Ishikawa (cell line): Measurements from ENCODE around the gene IKZF1.

Source experiments
- CEBPB ChIP-seq: IDR thresholded peaks from 2 replicates; pipeline ENCODE4 v1.6.1; 2012
- CREB1 ChIP-seq: IDR thresholded peaks from 2 replicates; pipeline ENCODE4 v1.6.1; 2012; ENCODE audit warnings: low read depth
- EP300 ChIP-seq: IDR thresholded peaks from 2 replicates; pipeline ENCODE4 v1.6.1; 2012; ENCODE audit warnings: borderline replicate concordance
- RAD21 ChIP-seq: IDR thresholded peaks from 2 replicates; pipeline ENCODE4 v1.6.1; 2012; ENCODE audit warnings: low read depth
- TAF1 ChIP-seq: IDR thresholded peaks from 2 replicates; pipeline ENCODE4 v1.6.1; 2012; ENCODE audit warnings: low read depth, mild to moderate bottlenecking
- TF ChIP-seq, protein P1 (sequence below): IDR thresholded peaks from 2 replicates; pipeline ENCODE4 v1.6.1; 2012; ENCODE audit warnings: low read depth, mild to moderate bottlenecking

DNA sequence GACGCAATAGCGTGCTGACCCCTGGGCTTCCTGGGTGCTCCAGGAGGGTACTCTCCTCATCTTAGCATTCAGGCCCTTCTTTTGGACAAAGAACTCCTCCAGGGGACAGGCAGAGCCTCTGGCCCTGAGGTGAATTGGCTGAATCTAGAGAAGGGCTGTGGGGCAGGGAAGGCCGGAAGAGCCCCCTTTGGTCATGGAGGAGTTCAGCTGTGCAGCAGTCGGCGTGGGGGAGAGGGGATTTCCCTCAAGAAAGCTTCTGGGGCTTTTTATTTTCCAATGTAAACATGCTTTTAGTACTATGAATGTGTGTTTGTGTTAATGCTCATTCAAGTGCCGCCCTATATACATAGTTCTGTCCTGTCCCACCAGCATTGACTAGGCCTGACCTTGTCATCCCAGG is 106.8 kb downstream of the IKZF1 start:
- no peak for TF ChIP-seq CREB1
- TF ChIP-seq EP300: no peak
- TF ChIP-seq CEBPB: no peak
- TF ChIP-seq, protein P1, sequence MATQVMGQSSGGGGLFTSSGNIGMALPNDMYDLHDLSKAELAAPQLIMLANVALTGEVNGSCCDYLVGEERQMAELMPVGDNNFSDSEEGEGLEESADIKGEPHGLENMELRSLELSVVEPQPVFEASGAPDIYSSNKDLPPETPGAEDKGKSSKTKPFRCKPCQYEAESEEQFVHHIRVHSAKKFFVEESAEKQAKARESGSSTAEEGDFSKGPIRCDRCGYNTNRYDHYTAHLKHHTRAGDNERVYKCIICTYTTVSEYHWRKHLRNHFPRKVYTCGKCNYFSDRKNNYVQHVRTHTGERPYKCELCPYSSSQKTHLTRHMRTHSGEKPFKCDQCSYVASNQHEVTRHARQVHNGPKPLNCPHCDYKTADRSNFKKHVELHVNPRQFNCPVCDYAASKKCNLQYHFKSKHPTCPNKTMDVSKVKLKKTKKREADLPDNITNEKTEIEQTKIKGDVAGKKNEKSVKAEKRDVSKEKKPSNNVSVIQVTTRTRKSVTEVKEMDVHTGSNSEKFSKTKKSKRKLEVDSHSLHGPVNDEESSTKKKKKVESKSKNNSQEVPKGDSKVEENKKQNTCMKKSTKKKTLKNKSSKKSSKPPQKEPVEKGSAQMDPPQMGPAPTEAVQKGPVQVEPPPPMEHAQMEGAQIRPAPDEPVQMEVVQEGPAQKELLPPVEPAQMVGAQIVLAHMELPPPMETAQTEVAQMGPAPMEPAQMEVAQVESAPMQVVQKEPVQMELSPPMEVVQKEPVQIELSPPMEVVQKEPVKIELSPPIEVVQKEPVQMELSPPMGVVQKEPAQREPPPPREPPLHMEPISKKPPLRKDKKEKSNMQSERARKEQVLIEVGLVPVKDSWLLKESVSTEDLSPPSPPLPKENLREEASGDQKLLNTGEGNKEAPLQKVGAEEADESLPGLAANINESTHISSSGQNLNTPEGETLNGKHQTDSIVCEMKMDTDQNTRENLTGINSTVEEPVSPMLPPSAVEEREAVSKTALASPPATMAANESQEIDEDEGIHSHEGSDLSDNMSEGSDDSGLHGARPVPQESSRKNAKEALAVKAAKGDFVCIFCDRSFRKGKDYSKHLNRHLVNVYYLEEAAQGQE: no peak
- TF ChIP-seq TAF1: no peak
- TF ChIP-seq RAD21: no peak
